GM11168 (cell line): ENCODE measurements around the gene HES2.
"Not testable (repeated sequence)": the region's sequence is repeated elsewhere in the genome, so short reads cannot be mapped to it uniquely, and the experiment has no call there.

Experiments
- in situ Hi-C: fragments of 300-500 bp; cut with MboI; formaldehyde crosslinking; loops from one replicate; pipeline ENCODE4 v1.12.0; 2022; ENCODE audit warnings: low sequenced_read_pairs; ENCODE audit not compliant: unreplicated experiment

The HES2 gene

GRCh38 chr1:6454856-6455751 is 35.4 kb upstream of the HES2 start:
- in situ Hi-C loops: no loop called here

- in situ Hi-C loops: not testable (repeated sequence)
Observed at GRCh38 chr1:6453895-6454855, 34.5 kb upstream of the HES2 start.

GRCh38 chr1:6450943-6451373 is 31.2 kb upstream of the HES2 start:
- in situ Hi-C loops: no loop called here

- in situ Hi-C loops: not testable (repeated sequence)
Observed at GRCh38 chr1:6450486-6450885, 30.8 kb upstream of the HES2 start.

- in situ Hi-C loops: no loop called here
Observed at GRCh38 chr1:6450005-6450450, 30.3 kb upstream of the HES2 start.

GRCh38 chr1:6448749-6449631 is 29.3 kb upstream of the HES2 start:
- in situ Hi-C loops: no loop called here

- in situ Hi-C loops: no loop called here
Observed at GRCh38 chr1:6447818-6448748, 28.4 kb upstream of the HES2 start.

GRCh38 chr1:6447016-6447817 is 27.5 kb upstream of the HES2 start:
- in situ Hi-C loops: no loop called here

- in situ Hi-C loops: no loop called here
Observed at GRCh38 chr1:6446665-6447015, 26.9 kb upstream of the HES2 start.

GRCh38 chr1:6445929-6446328 is 26.2 kb upstream of the HES2 start:
- in situ Hi-C loops: not testable (repeated sequence)

GRCh38 chr1:6445062-6445763 is 25.5 kb upstream of the HES2 start:
- in situ Hi-C loops: no loop called here

- in situ Hi-C loops: no loop called here
Observed at GRCh38 chr1:6444377-6444776, 24.7 kb upstream of the HES2 start.

GRCh38 chr1:6443339-6444115 is 23.8 kb upstream of the HES2 start:
- in situ Hi-C loops: no loop called here

GRCh38 chr1:6441586-6441985 is 21.9 kb upstream of the HES2 start:
- in situ Hi-C loops: no loop called here

- in situ Hi-C loops: no loop called here
Observed at GRCh38 chr1:6440198-6441126, 20.7 kb upstream of the HES2 start.

GRCh38 chr1:6438047-6438525 is 18.4 kb upstream of the HES2 start:
- in situ Hi-C loops: no loop called here
